Measurements from ENCODE around the gene SHOC2.

SHOC2 gene

DNA sequence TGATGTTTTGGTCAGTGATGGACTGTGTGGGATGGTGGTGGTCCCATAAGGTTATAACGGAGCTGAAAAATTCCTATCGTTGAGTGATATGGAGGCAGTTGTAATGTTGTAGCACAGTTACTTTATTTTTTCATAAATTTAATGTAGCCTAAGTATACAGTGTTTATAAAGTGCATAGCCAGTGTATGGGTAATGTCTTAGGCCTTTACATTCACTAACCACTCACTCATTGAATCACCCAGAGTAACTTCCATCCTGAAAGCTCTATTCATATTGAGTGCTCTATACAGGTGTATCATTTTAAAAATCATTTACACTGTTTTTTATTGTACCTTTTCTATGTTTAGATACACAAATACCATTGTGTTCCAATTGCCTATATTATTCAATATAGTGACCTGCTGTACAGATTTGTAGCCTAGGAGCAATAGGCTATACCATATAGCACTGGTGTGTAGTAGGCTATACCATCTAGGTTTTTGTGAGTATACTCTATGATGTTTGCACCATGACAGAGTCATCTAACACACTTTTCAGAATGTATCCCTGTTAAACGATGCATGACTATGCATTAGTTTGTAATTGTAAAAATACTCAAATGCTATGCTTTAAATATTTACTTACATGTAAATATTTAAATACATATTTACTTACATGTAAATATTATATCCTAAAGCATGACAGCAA lies 26.7 kb upstream of the SHOC2 start:
- TF ChIP-seq, protein P1, sequence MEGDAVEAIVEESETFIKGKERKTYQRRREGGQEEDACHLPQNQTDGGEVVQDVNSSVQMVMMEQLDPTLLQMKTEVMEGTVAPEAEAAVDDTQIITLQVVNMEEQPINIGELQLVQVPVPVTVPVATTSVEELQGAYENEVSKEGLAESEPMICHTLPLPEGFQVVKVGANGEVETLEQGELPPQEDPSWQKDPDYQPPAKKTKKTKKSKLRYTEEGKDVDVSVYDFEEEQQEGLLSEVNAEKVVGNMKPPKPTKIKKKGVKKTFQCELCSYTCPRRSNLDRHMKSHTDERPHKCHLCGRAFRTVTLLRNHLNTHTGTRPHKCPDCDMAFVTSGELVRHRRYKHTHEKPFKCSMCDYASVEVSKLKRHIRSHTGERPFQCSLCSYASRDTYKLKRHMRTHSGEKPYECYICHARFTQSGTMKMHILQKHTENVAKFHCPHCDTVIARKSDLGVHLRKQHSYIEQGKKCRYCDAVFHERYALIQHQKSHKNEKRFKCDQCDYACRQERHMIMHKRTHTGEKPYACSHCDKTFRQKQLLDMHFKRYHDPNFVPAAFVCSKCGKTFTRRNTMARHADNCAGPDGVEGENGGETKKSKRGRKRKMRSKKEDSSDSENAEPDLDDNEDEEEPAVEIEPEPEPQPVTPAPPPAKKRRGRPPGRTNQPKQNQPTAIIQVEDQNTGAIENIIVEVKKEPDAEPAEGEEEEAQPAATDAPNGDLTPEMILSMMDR (IDR thresholded peaks at IDR 0.05), result no peak

DNA sequence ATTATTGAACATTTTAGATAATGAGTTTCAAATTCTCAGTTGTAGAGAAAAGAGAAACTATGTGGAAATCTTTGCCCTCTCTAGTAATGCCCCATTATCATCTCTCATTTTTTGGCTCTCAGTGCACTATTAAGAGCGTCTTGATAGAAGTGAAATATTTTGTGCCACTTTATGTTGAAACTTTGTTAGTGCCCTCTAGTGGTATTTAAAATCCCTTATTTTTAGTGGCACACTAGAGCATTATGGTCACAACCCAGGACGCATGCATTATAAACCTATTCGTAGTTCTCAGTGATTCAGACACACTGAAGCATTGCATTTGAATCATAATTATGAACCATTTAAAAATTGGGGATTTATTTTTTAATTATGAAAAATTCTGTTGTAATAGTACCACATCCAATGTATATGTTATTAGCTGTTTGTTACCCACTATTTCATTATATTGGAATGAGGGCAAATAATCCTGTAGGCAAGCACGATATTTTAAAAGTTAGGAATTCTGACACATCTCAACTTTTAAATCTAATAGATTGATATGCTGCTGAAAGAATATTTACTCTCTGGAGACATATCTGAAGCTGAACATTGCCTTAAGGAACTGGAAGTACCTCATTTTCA lies 25.7 kb upstream of the SHOC2 start:
- TF ChIP-seq, protein P1 (IDR thresholded peaks at IDR 0.05), result peak; percentile 64

- TF ChIP-seq, protein P1 (IDR thresholded peaks at IDR 0.05), result no peak
Measured at GRCh38 chr10:110897184-110897583, 22.2 kb upstream of the SHOC2 start.

DNA sequence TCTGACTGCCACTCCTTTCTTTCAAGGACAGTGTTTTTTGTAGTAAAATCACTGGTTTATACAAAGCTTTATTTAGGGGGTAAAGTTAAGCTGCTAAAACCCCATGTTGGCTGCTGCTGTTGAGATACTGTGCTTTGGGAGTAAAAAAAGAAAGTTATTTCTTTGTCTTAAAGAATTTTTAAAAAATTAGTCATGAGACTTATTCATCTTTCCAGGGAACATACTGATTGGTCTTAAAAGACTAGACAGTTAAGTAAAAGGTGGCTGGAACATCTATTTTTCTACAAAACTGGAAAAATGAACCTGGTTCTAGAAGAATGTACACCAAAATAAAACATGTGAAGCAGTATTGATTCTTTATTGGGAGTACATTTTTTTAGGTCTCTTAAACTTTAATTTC lies 21.0 kb upstream of the SHOC2 start:
- TF ChIP-seq, protein P1 (IDR thresholded peaks at IDR 0.05), result no peak

- TF ChIP-seq, protein P1 (IDR thresholded peaks at IDR 0.05), result no peak
Measured at GRCh38 chr10:110900983-110901382, 18.4 kb upstream of the SHOC2 start.

GRCh38 chr10:110901954-110902819 lies 17.2 kb upstream of the SHOC2 start:
- TF ChIP-seq, protein P1 (IDR thresholded peaks at IDR 0.05), result no peak

Data from LNCAP (cell line).